ENCODE data around the gene ANP32E.

The ANP32E gene

GRCh38 chr1:150176593-150176992 lies 59.3 kb downstream of the ANP32E start:
- Histone ChIP-seq H2AFZ (ENCODE audit: low read length) (no peak overlapping the region), H4K20me1 (ENCODE audit: insufficient read depth, low read length) (no peaks in the 10 kb centered on the region), H3K79me2 (ENCODE audit: low read length) (no peaks in the 10 kb centered on the region), H3K4me3 (ENCODE audit: low read length) (no peak overlapping the region), H3K9me2 (replicated peaks; ENCODE audit: insufficient read depth, low read length) (no peaks in the 10 kb centered on the region), H3K9ac (ENCODE audit: low read length) (no peak overlapping the region), H3K27ac (ENCODE audit: low read length) (no peak overlapping the region), H3K36me3 (replicated peaks; ENCODE audit: insufficient read depth, low read length) (no peaks in the 10 kb centered on the region), H3K4me1 (ENCODE audit: low read length) (no peaks in the 10 kb centered on the region), H3K9me3 (replicated peaks; ENCODE audit: insufficient read depth, low read length) (no peaks in the 10 kb centered on the region), H3F3A (ENCODE audit: insufficient read depth, low read length) (no peaks in the 10 kb centered on the region), H3K27me3 (replicated peaks; ENCODE audit: insufficient read depth, low read length) (no peaks in the 10 kb centered on the region), H3K4me2 (ENCODE audit: low read depth, low read length) (no peak overlapping the region)
- DNase-seq: no peak
- TF ChIP-seq EZH2phosphoT487 (IDR thresholded peaks at IDR 0.05; ENCODE audit: low read length): no peak
- no peak for TF ChIP-seq CTCF (IDR thresholded peaks at IDR 0.05; ENCODE audit: low read length)
- no peak for TF ChIP-seq EZH2 (optimal IDR thresholded peaks at IDR 0.05; ENCODE audit: low read depth, low read length)

GRCh38 chr1:150173141-150173585 lies 62.7 kb downstream of the ANP32E start:
- H3K9ac ChIP-seq (ENCODE audit: low read length): no peak overlapping the region
- DNase-seq: no peak
- H3K27ac ChIP-seq (ENCODE audit: low read length): no peak overlapping the region
- TF ChIP-seq CTCF (IDR thresholded peaks at IDR 0.05; ENCODE audit: low read length): no peak
- TF ChIP-seq EZH2 (optimal IDR thresholded peaks at IDR 0.05; ENCODE audit: low read depth, low read length): no peak
- no peak for TF ChIP-seq EZH2phosphoT487 (IDR thresholded peaks at IDR 0.05; ENCODE audit: low read length)
- H3K27me3 ChIP-seq (replicated peaks; ENCODE audit: insufficient read depth, low read length): no peaks in the 10 kb centered on the region
- H3K79me2 ChIP-seq (ENCODE audit: low read length): no peaks in the 10 kb centered on the region
- no peaks in the 10 kb centered on the region for H3F3A ChIP-seq (ENCODE audit: insufficient read depth, low read length)
- no peaks in the 10 kb centered on the region for H4K20me1 ChIP-seq (ENCODE audit: insufficient read depth, low read length)
- no peak overlapping the region for H3K4me2 ChIP-seq (ENCODE audit: low read depth, low read length)
- H3K4me1 ChIP-seq (ENCODE audit: low read length): no peaks in the 10 kb centered on the region
- H3K36me3 ChIP-seq (replicated peaks; ENCODE audit: insufficient read depth, low read length): no peaks in the 10 kb centered on the region
- H3K9me2 ChIP-seq (replicated peaks; ENCODE audit: insufficient read depth, low read length): no peaks in the 10 kb centered on the region
- H3K4me3 ChIP-seq (ENCODE audit: low read length): no peak overlapping the region
- H3K9me3 ChIP-seq (replicated peaks; ENCODE audit: insufficient read depth, low read length): no peaks in the 10 kb centered on the region
- H2AFZ ChIP-seq (ENCODE audit: low read length): no peak overlapping the region

- Histone ChIP-seq H3K27me3 (replicated peaks; ENCODE audit: insufficient read depth, low read length) (no peaks in the 10 kb centered on the region), H3K4me2 (ENCODE audit: low read depth, low read length) (no peak overlapping the region), H4K20me1 (ENCODE audit: insufficient read depth, low read length) (no peaks in the 10 kb centered on the region), H2AFZ (ENCODE audit: low read length) (no peak overlapping the region), H3F3A (ENCODE audit: insufficient read depth, low read length) (no peaks in the 10 kb centered on the region), H3K4me3 (ENCODE audit: low read length) (no peak overlapping the region), H3K9me2 (replicated peaks; ENCODE audit: insufficient read depth, low read length) (no peaks in the 10 kb centered on the region), H3K4me1 (ENCODE audit: low read length) (no peaks in the 10 kb centered on the region), H3K79me2 (ENCODE audit: low read length) (no peaks in the 10 kb centered on the region), H3K27ac (ENCODE audit: low read length) (no peak overlapping the region), H3K9me3 (replicated peaks; ENCODE audit: insufficient read depth, low read length) (no peaks in the 10 kb centered on the region), H3K9ac (ENCODE audit: low read length) (no peak overlapping the region), H3K36me3 (replicated peaks; ENCODE audit: insufficient read depth, low read length) (no peaks in the 10 kb centered on the region)
- no peak for DNase-seq
- TF ChIP-seq EZH2 (optimal IDR thresholded peaks at IDR 0.05; ENCODE audit: low read depth, low read length): no peak
- no peak for TF ChIP-seq EZH2phosphoT487 (IDR thresholded peaks at IDR 0.05; ENCODE audit: low read length)
- no peak for TF ChIP-seq CTCF (IDR thresholded peaks at IDR 0.05; ENCODE audit: low read length)
Measured at GRCh38 chr1:150171801-150172200, 64.1 kb downstream of the ANP32E start.
